NCI-H2227 (cell line): ENCODE measurements around the gene MEG3.

ENCODE experiments used
- DNase-seq: peaks from one replicate; lab custom pipeline; 2025; ENCODE audit not compliant: unreplicated experiment; lab: John Stamatoyannopoulos, UW

Gene MEG3

GRCh38 chr14:100830681-100831080 is 4.8 kb downstream of the MEG3 start:
- DNase-seq, result peak; percentile 11

- no peak for DNase-seq
Measured at GRCh38 chr14:100832311-100832960, 6.5 kb downstream of the MEG3 start.

- DNase-seq, result no peak
Measured at GRCh38 chr14:100834082-100834793, 8.3 kb downstream of the MEG3 start.

- no peak for DNase-seq
Measured at GRCh38 chr14:100834794-100835547, 9.1 kb downstream of the MEG3 start.

- no peak for DNase-seq
Measured at GRCh38 chr14:100835548-100836310, 9.8 kb downstream of the MEG3 start.

GRCh38 chr14:100836311-100836805 is 10.4 kb downstream of the MEG3 start:
- no peak for DNase-seq

- DNase-seq, result no peak
Measured at GRCh38 chr14:100836941-100837804, 11.3 kb downstream of the MEG3 start.

- DNase-seq, result no peak
Measured at GRCh38 chr14:100837805-100838350, 12.0 kb downstream of the MEG3 start.

GRCh38 chr14:100838493-100839314 is 12.8 kb downstream of the MEG3 start:
- no peak for DNase-seq

- DNase-seq, result no peak
Measured at GRCh38 chr14:100839315-100839585, 13.3 kb downstream of the MEG3 start.

- no peak for DNase-seq
Measured at GRCh38 chr14:100839681-100840111, 13.8 kb downstream of the MEG3 start.

- DNase-seq, result peak; percentile 48
Measured at GRCh38 chr14:100840286-100841065, 14.6 kb downstream of the MEG3 start.

- DNase-seq, result no peak
Measured at GRCh38 chr14:100841066-100841760, 15.3 kb downstream of the MEG3 start.

- peak; percentile 88 for DNase-seq
Measured at GRCh38 chr14:100841761-100842403, 16.0 kb downstream of the MEG3 start.

- peak; percentile 49 for DNase-seq
Measured at GRCh38 chr14:100842799-100843198, 16.9 kb downstream of the MEG3 start.

- no peak for DNase-seq
Measured at GRCh38 chr14:100844082-100844408, 18.1 kb downstream of the MEG3 start.

- no peak for DNase-seq
Measured at GRCh38 chr14:100844421-100844820, 18.5 kb downstream of the MEG3 start.
